Fibroblast of skin of right biceps (primary cell): Measurements from ENCODE around the gene GASK1A.
A peak's percentile ranks its signal among the peaks of the same experiment; 100 is the strongest.
"Not testable (repeated sequence)": the region's sequence is repeated elsewhere in the genome, so short reads cannot be mapped to it uniquely, and the experiment has no call there.

Experiments
- DNase-seq: peaks from one replicate; pipeline ENCODE4 v3.0.0-alpha.2; 2013

The GASK1A gene

GRCh38 chr3:43032646-43033628, 53.8 kb downstream of the GASK1A start:
- DNase-seq = no peak

DNA sequence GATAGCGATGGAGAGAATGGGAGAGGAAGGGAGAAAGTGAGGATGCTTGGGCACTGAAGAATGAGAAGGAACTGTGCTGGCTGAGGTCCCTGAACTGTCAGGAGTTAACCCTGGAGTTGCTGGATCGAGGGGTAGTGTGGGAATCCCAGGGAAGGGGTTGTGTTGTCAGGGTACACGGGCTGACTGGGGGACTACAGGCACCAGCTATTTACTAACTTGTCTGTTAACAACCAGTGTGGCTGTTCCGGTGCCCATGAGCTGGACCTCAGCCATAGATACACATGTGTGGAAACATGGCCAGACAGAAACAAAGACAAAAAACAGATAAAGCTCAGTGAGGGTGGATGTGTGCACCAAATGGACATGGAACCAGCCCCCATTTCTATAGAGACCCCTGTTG, 55.1 kb downstream of the GASK1A start:
- DNase-seq = no peak

DNA sequence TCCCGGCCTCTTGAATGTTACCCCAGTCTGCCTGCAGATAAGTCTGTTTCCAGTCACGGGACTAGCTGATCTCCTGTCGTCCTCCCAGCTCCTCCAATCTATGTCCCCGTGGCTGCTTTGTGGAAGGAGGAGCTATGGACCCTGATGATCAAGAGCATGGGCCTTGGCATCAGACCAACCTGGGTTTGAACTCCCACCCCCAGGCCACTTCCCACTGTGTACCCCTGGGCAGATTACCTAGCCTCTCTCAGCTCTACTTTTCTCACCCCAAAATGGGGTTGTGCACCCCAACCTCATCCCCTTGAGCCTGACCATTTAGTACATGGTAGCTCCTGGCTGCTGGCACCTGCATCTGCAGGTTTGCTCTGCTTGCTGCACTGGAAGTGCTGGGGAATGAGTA, 55.8 kb downstream of the GASK1A start:
- no peak for DNase-seq

- no peak for DNase-seq
Measured at GRCh38 chr3:43035801-43036365, 56.8 kb downstream of the GASK1A start.

- DNase-seq = no peak
Measured at GRCh38 chr3:43036621-43037423, 57.7 kb downstream of the GASK1A start.

GRCh38 chr3:43038010-43038409, 58.9 kb downstream of the GASK1A start:
- DNase-seq = no peak

DNA sequence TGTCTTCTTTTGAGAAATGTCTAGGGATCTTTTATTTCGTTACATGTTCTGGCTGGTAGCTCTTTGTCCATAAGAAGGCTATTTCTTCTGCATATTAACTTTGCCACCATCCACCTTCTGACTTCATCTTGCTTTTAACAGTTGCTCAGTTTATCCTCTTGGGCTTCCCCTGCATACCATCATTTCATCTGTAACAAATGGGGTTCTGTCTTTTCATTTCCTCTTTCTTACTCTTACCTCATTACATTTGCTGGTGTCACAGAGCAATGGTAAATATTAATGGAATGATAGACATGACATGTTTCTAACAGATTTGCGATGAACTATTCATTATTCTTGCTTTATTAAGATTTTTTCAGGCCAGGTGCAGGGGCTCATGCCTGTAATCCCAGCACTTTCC, 62.4 kb downstream of the GASK1A start:
- DNase-seq = no peak

- DNase-seq = no peak
Measured at GRCh38 chr3:43043071-43043766, 64.1 kb downstream of the GASK1A start.

- no peak for DNase-seq
Measured at GRCh38 chr3:43043793-43044192, 64.7 kb downstream of the GASK1A start.

GRCh38 chr3:43045079-43045478, 66.0 kb downstream of the GASK1A start:
- DNase-seq = not testable (repeated sequence)

DNA sequence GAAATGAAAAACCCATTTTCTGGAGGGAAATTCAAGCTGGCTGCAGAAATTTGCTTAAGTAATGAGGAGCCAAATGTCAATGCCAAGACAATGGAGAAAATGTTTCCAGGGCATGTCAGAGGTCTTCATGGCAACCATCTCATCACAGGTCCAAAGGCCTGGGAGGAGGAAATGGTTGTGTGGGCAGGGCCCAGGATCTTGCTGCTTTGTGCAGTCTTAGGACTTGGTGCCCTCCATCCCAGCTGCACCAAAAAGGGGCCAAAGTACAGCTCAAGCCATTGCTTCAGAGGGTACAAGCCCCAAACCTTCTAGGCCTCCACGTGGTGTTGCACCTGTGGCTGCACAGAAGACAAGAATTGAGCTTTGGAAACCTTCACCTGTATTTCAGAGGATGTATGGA, 67.5 kb downstream of the GASK1A start:
- no peak for DNase-seq

GRCh38 chr3:43048470-43048869, 69.4 kb downstream of the GASK1A start:
- no peak for DNase-seq

- DNase-seq = no peak
Measured at GRCh38 chr3:43053291-43053690, 74.2 kb downstream of the GASK1A start.

- no peak for DNase-seq
Measured at GRCh38 chr3:43054754-43055153, 75.6 kb downstream of the GASK1A start.

GRCh38 chr3:43055393-43055792, 76.3 kb downstream of the GASK1A start:
- DNase-seq = no peak

GRCh38 chr3:43055806-43056770, 77.0 kb downstream of the GASK1A start:
- DNase-seq = no peak

- no peak for DNase-seq
Measured at GRCh38 chr3:43059456-43059855, 80.3 kb downstream of the GASK1A start.

- DNase-seq = no peak
Measured at GRCh38 chr3:43061101-43061895, 82.2 kb downstream of the GASK1A start.

DNA sequence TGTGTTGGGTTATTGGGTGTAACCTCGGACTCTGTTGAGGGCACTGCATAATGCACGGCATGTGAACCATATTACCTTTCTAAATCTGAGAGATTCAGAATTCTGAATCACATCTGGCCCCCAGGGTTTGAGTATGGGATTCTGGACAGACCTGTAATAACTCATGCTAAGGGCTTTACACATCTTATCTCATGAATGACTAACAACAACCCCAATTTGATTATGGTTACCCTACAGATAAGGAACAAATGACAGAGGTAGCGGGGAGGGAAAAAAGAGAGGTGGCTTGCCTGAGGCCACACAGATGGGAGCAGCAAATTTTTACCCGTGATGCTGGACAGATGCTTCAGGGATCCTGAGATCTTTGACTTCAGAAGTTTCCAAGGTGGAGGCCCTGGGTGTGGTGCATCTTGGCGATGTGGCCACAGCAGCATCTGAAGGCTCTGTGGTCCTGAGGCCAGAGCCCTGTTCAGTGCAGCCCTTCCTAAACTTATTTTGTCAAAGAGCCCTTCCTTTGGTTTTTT, 83.0 kb downstream of the GASK1A start:
- DNase-seq = no peak

GRCh38 chr3:43062564-43063040, 83.5 kb downstream of the GASK1A start:
- peak; percentile 9 for DNase-seq
